Measurements from ENCODE around the gene NPB.

Gene NPB

DNA sequence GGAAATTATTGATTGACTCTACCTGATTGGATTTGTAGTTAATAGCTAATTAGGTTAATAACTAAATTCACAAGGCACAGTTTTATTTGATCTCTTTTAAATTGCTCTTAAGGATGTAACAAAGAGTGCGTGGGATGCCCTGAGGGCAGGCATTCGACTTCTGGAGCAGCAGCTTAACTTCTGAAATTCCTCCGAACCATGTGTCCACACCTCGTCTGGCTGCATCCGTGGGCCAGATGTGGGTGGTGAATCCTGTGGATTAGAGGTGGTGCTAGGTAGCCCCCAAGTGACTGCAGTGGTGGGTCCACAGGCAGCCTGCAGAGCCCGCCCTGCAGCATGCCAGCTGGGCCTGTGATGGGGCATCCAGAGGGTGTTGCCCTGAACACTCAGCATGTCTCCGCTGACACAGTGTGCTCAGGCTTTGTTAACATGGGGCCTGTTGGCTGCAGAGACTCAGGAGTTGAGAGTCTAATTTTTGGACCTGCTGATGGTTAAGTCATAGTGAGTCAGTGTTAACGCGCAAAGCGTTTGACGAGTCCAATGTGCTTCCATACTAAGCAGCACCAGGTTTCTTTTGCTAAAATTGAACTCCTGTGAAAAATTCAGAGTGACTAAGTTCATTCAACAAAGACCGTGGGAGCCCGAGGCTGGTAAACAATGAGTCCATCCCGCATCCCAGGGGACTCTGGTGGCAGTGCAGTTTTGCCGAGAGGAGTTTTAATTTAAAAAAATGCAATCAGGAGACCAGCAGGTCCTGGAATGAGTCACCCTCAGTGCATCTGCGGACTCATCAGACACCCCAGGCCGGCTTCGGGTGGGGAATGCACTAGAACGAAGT is 3.8 kb upstream of the NPB start:
- CTCF ChIA-PET, result interaction anchor here (0.6 to 0.9 kb wide), 5 partner anchors 8 to 229 kb away, joined by 3 to 4 read pairs (median 3); no protein-coding TSS in a partner anchor
- Histone ChIP-seq H3K36me3 (ENCODE audit: control insufficient read depth in 2 of 2, insufficient read depth in 1 of 2, low read length in 2 of 2) (peaks cover 48 to 71% of the 10 kb centered on the region in 2 experiments), H3K4me3 (ENCODE audit: low read depth, low read length) (no peak overlapping the region), H3K4me1 (ENCODE audit: control insufficient read depth, insufficient read depth, low read length) (0 out of 2 replicates have a peak, but pooled peaks cover 4% of the 10 kb centered on the region), H3K27ac (ENCODE audit: extremely low read depth, low read depth, low read length) (peak overlapping the region; percentile 28; the same call in 1 of the 2 replicates), H3K9me3 (ENCODE audit: control insufficient read depth, insufficient read depth, low read depth, low read length) (no peaks in the 10 kb centered on the region)
- POLR2A ChIA-PET, result interaction anchor here (0.9 kb wide), 1 partner anchor 129 kb away, joined by 3 read pairs; no protein-coding TSS in a partner anchor
- TF ChIP-seq ZNF280D (tag by site-specific recombination; IDR thresholded peaks at IDR 0.05) (no peak), ZNF76 (tag by site-specific recombination; IDR thresholded peaks at IDR 0.05; ENCODE audit: borderline replicate concordance, low read depth) (no peak), ZIC2 (tag by site-specific recombination; IDR thresholded peaks at IDR 0.05) (peak; percentile 82), ZNF707 (tag by site-specific recombination; IDR thresholded peaks at IDR 0.05) (no peak), ZNF366 (tag by site-specific recombination; conservative IDR thresholded peaks at IDR 0.05) (peak; percentile 47; the same call in 1 of the 2 replicates), EGR2 (tag by site-specific recombination; IDR thresholded peaks at IDR 0.05; ENCODE audit: low read depth) (peak; percentile 68), ZFHX2 (tag by site-specific recombination; conservative IDR thresholded peaks at IDR 0.05) (peak; percentile 53), PATZ1 (tag by site-specific recombination; IDR thresholded peaks at IDR 0.05) (0 out of 2 replicates have a peak, but pooled peaks have one; percentile 31), ZNF626 (tag by site-specific recombination; IDR thresholded peaks at IDR 0.05) (no peak), KLF8 (tag by site-specific recombination; IDR thresholded peaks at IDR 0.05) (peak; percentile 39; the same call in 1 of the 2 replicates), ZFP69B (tag by site-specific recombination; IDR thresholded peaks at IDR 0.05) (0 out of 2 replicates have a peak, but pooled peaks have one; percentile 19), ZNF155 (tag by site-specific recombination; IDR thresholded peaks at IDR 0.05) (no peak), ELK4 (IDR thresholded peaks at IDR 0.05; ENCODE audit: borderline replicate concordance, low read depth, low read length) (no peak), PRDM6 (tag by site-specific recombination; IDR thresholded peaks at IDR 0.05) (peak; percentile 65; the same call in 1 of the 2 replicates), ZNF157 (tag by site-specific recombination; IDR thresholded peaks at IDR 0.05) (no peak), GFI1B (tag by site-specific recombination; IDR thresholded peaks at IDR 0.05) (no peak)
- TF ChIP-seq, protein P1, sequence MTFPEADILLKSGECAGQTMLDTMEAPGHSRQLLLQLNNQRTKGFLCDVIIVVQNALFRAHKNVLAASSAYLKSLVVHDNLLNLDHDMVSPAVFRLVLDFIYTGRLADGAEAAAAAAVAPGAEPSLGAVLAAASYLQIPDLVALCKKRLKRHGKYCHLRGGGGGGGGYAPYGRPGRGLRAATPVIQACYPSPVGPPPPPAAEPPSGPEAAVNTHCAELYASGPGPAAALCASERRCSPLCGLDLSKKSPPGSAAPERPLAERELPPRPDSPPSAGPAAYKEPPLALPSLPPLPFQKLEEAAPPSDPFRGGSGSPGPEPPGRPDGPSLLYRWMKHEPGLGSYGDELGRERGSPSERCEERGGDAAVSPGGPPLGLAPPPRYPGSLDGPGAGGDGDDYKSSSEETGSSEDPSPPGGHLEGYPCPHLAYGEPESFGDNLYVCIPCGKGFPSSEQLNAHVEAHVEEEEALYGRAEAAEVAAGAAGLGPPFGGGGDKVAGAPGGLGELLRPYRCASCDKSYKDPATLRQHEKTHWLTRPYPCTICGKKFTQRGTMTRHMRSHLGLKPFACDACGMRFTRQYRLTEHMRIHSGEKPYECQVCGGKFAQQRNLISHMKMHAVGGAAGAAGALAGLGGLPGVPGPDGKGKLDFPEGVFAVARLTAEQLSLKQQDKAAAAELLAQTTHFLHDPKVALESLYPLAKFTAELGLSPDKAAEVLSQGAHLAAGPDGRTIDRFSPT (tag by site-specific recombination; IDR thresholded peaks at IDR 0.05), result 0 out of 2 replicates have a peak, but pooled peaks have one; percentile 60
- TF ChIP-seq, protein P2, sequence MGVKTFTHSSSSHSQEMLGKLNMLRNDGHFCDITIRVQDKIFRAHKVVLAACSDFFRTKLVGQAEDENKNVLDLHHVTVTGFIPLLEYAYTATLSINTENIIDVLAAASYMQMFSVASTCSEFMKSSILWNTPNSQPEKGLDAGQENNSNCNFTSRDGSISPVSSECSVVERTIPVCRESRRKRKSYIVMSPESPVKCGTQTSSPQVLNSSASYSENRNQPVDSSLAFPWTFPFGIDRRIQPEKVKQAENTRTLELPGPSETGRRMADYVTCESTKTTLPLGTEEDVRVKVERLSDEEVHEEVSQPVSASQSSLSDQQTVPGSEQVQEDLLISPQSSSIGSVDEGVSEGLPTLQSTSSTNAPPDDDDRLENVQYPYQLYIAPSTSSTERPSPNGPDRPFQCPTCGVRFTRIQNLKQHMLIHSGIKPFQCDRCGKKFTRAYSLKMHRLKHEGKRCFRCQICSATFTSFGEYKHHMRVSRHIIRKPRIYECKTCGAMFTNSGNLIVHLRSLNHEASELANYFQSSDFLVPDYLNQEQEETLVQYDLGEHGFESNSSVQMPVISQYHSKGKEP (tag by site-specific recombination; IDR thresholded peaks at IDR 0.05), result peak; percentile 93
- TF ChIP-seq, protein P3, sequence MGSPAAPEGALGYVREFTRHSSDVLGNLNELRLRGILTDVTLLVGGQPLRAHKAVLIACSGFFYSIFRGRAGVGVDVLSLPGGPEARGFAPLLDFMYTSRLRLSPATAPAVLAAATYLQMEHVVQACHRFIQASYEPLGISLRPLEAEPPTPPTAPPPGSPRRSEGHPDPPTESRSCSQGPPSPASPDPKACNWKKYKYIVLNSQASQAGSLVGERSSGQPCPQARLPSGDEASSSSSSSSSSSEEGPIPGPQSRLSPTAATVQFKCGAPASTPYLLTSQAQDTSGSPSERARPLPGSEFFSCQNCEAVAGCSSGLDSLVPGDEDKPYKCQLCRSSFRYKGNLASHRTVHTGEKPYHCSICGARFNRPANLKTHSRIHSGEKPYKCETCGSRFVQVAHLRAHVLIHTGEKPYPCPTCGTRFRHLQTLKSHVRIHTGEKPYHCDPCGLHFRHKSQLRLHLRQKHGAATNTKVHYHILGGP (tag by site-specific recombination; IDR thresholded peaks at IDR 0.05), result no peak
- TF ChIP-seq, protein P4, sequence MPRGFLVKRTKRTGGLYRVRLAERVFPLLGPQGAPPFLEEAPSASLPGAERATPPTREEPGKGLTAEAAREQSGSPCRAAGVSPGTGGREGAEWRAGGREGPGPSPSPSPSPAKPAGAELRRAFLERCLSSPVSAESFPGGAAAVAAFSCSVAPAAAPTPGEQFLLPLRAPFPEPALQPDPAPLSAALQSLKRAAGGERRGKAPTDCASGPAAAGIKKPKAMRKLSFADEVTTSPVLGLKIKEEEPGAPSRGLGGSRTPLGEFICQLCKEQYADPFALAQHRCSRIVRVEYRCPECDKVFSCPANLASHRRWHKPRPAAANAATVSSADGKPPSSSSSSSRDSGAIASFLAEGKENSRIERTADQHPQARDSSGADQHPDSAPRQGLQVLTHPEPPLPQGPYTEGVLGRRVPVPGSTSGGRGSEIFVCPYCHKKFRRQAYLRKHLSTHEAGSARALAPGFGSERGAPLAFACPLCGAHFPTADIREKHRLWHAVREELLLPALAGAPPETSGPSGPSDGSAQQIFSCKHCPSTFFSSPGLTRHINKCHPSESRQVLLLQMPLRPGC (tag by site-specific recombination; IDR thresholded peaks at IDR 0.05), result peak; percentile 61; the same call in 1 of the 2 replicates
